Hematopoietic multipotent progenitor cell treated with erythropoietin and hydrocortisone succinate and interleukin-3 and kit ligand, for 6 days (in vitro differentiated cells): Measurements from ENCODE around the gene TCP1.
"Not testable (repeated sequence)": the region's sequence is repeated elsewhere in the genome, so short reads cannot be mapped to it uniquely, and the experiment has no call there.

Source experiments
- DNase-seq: peaks from one replicate; pipeline ENCODE4 v3.0.0-alpha.2; 2015

TCP1 gene

DNA sequence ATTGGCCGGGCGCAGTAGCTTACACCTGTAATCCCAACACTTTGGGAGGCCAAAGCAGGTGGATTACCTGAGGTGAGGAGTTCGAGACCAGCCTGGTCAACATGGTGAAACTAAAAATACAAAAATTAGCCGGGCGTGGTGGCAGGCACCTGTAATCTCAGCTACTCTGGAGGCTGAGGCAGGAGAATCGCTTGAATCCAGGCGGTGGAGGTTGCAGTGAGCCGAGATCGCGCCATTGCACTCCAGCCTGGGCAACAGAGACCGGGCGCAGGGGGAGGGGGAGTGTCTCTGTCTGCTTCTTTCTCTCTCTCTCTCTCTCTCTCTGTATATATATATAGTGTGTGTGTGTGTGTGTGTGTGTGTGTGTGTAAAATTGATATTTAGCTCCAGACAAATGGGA is 56.9 kb downstream of the TCP1 start:
- DNase-seq = not testable (repeated sequence)

DNA sequence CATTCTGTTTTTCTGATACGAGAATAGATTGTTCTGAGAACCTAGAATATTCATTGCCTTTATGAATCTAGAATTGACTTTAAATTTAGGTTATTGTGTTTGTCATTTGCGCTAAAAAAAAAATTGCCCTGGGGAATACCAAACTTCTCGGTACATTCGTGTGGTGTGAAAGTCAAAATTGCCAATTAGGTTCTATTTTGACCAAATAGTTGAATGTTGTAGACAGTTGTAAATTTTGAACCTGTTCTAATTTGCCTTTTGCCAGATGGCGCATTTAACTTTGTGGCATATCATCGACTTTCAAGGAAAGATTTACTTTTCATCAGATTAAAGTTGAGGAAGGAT is 59.1 kb downstream of the TCP1 start:
- DNase-seq = no peak

DNA sequence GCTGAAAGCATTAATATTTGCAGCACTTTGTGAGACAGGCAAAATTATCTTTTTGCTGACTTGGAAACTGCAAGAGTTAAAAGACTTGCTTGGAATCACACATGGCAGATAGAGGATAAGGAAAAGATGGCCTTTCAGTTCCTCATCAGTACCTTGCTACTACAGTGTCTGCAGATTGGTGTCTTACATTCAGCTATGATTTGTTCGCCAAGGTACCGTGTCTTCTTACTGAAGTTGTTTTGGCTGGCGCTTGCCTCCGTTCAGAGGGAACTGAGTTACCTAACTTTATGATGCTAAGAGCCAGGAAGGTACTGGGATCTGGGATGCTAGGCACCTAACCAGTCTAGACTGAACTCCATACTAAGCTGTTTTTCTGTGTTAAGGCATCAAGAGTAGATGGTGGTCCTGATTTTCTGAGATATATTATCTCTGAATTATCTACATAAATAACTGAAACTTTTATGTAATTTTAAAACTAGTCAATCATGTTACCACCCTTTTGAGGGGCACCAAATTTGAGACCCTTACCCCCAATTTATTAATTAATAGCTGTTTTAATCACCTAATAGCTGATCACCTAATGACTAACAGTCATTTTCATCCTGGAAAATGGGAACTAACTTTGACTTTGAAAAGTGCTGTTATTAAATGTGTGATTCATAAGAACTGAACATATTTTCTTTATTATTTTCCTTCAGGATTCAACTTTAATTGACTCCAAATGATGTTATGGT is 59.6 kb downstream of the TCP1 start:
- peak; percentile 24 for DNase-seq

- DNase-seq = peak; percentile 76
These were observed 60.9 kb downstream of the TCP1 start for GRCh38 chr6:159728531-159728964.
